IMR-90 (cell line): Measurements from ENCODE around the gene SMC6. TPM values are rescaled to one million over a fixed set of nuclear protein-coding genes. Genes with fewer than 3 reads are reported as not detected.

Source experiments
- ATAC-seq: fragments of 200-7000 bp; cut with Tn5 transposase; 2 replicates; pipeline ENCODE4 v1.9.1; 2020; ENCODE audit warnings: low read depth, mild to moderate bottlenecking, moderate library complexity
- BruUV-seq: library from RNA; stranded (reverse); fragments of 400-500 nt; replicated peaks from 2 replicates; lab custom pipeline; 2021; lab: Mats Ljungman, UMichigan
- CTCF ChIA-PET: fragments of 300-600 bp; formaldehyde crosslinking; extraction: SDS; loops from one replicate; lab custom pipeline; 2021; ENCODE audit warnings: antibody characterized with exemption; lab: Yijun Ruan, JAX
- POLR2A ChIA-PET: fragments of 300-600 bp; sonication (Branson Sonifier 250); formaldehyde crosslinking; loops from one replicate; lab custom pipeline; 2022; ENCODE audit warnings: antibody characterized with exemption; ENCODE audit not compliant: unreplicated experiment; lab: Charles Lee
- DNase-seq: peaks from one replicate; pipeline ENCODE4 v3.0.0; 2013
- H2AFZ ChIP-seq: replicated peaks from 2 replicates; pipeline ENCODE3; 2013; ENCODE audit warnings: low read length, mild to moderate bottlenecking; ENCODE audit not compliant: poor library complexity
- H2AK5ac ChIP-seq: 2 replicates; pipeline ENCODE4 v1.6.1; 2013; ENCODE audit warnings: low read depth, low read length, inconsistent platforms
- H2AK9ac ChIP-seq: replicated peaks from 2 replicates; pipeline ENCODE3; 2013; ENCODE audit warnings: mild to moderate bottlenecking, low read depth, low read length, moderate library complexity; ENCODE audit not compliant: poor library complexity
- H2BK120ac ChIP-seq: 2 replicates; pipeline ENCODE4 v1.6.1; 2013; ENCODE audit warnings: low read depth, low read length, inconsistent platforms
- H2BK15ac ChIP-seq: 3 replicates; pipeline ENCODE4 v1.6.1; 2013; ENCODE audit warnings: low read depth, low read length, inconsistent platforms
- H2BK20ac ChIP-seq: 2 replicates; pipeline ENCODE4 v1.6.1; 2013; ENCODE audit warnings: low read depth, mild to moderate bottlenecking, inconsistent platforms, low read length, moderate library complexity
- H2BK5ac ChIP-seq: 2 replicates; pipeline ENCODE4 v1.6.1; 2013; ENCODE audit warnings: mild to moderate bottlenecking, low read depth, low read length, inconsistent platforms; ENCODE audit not compliant: poor library complexity, severe bottlenecking
- H3K14ac ChIP-seq: replicated peaks from 2 replicates; pipeline ENCODE4 v1.6.1; 2013; ENCODE audit warnings: low read depth, low read length, inconsistent platforms
- H3K18ac ChIP-seq: 2 replicates; pipeline ENCODE4 v1.6.1; 2013; ENCODE audit warnings: low read depth, low read length, control low read depth
- H3K23ac ChIP-seq: 2 replicates; pipeline ENCODE4 v1.6.1; 2013; ENCODE audit warnings: low read depth, low read length, inconsistent platforms
- H3K27ac ChIP-seq: 2 replicates; pipeline ENCODE4 v1.5.1; 2013; ENCODE audit warnings: mild to moderate bottlenecking, control low read depth, low read length; ENCODE audit not compliant: insufficient read depth
- H3K27me3 ChIP-seq: 2 replicates; pipeline ENCODE4 v1.6.1; 2013; ENCODE audit warnings: low read length; ENCODE audit not compliant: control insufficient read depth, insufficient read depth
- H3K36me3 ChIP-seq: 2 replicates; pipeline ENCODE4 v1.6.1; 2013; ENCODE audit warnings: low read length, mixed read lengths; ENCODE audit not compliant: control insufficient read depth, insufficient read depth
- H3K4ac ChIP-seq: 2 replicates; pipeline ENCODE4 v1.6.1; 2013; ENCODE audit warnings: low read depth, low read length, inconsistent platforms
- H3K4me1 ChIP-seq: 2 replicates; pipeline ENCODE4 v1.6.1; 2013; ENCODE audit warnings: low read length, mixed read lengths; ENCODE audit not compliant: control insufficient read depth, insufficient read depth
- H3K4me2 ChIP-seq: 2 replicates; pipeline ENCODE4 v1.6.1; 2013; ENCODE audit warnings: low read depth, mild to moderate bottlenecking, control low read depth, low read length, moderate library complexity
- H3K4me3 ChIP-seq: 2 replicates; pipeline ENCODE4 v1.5.1; 2013; ENCODE audit warnings: low read depth, mild to moderate bottlenecking, control low read depth, low read length, moderate library complexity; ENCODE audit not compliant: insufficient read depth
- H3K56ac ChIP-seq: 2 replicates; pipeline ENCODE4 v1.6.1; 2013; ENCODE audit warnings: low read length, inconsistent platforms; ENCODE audit not compliant: insufficient read depth; ENCODE audit errors: extremely low read depth
- H3K79me1 ChIP-seq, 2 experiments: 2 replicates each; pipeline ENCODE4 v1.6.1; 2013; ENCODE audit warnings: low read length in 2 of 2, inconsistent platforms in 1 of 2, low read depth in 1 of 2
- H3K9ac ChIP-seq: 2 replicates; pipeline ENCODE4 v1.6.1; 2013; ENCODE audit warnings: low read depth, low read length, control low read depth
- H3K9me1 ChIP-seq: 2 replicates; pipeline ENCODE4 v1.6.1; 2013; ENCODE audit warnings: low read length, inconsistent platforms; ENCODE audit not compliant: insufficient read depth
- H3K9me3 ChIP-seq: 2 replicates; pipeline ENCODE4 v1.6.1; 2013; ENCODE audit warnings: low read length; ENCODE audit not compliant: control insufficient read depth, insufficient read depth
- H4K20me1 ChIP-seq: 2 replicates; pipeline ENCODE4 v1.6.1; 2013; ENCODE audit warnings: low read length, inconsistent platforms; ENCODE audit not compliant: insufficient read depth
- H4K5ac ChIP-seq: 2 replicates; pipeline ENCODE4 v1.6.1; 2013; ENCODE audit warnings: mild to moderate bottlenecking, low read depth, low read length, control low read depth
- H4K8ac ChIP-seq, 2 experiments: 2 replicates each; pipeline ENCODE4 v1.6.1; 2013; ENCODE audit warnings: low read depth in 2 of 2, low read length in 2 of 2, control low read depth in 1 of 2, inconsistent platforms in 1 of 2
- H4K91ac ChIP-seq: 2 replicates; pipeline ENCODE4 v1.6.1; 2013; ENCODE audit warnings: low read depth, low read length, inconsistent platforms; ENCODE audit not compliant: insufficient read depth
- BHLHE40 ChIP-seq: fragments of 150-350 bp; IDR thresholded peaks from 2 replicates; pipeline ENCODE4 v1.6.1; 2016; ENCODE audit warnings: mild to moderate bottlenecking, low read depth, low read length
- FOS ChIP-seq: fragments of 150-350 bp; IDR thresholded peaks from 2 replicates; pipeline ENCODE4 v1.6.1; 2016; ENCODE audit warnings: low read depth, low read length
- MAFK ChIP-seq: IDR thresholded peaks from 2 replicates; pipeline ENCODE4 v1.6.1; 2012; ENCODE audit warnings: low read depth, low read length, improper control_type of control experiment
- MAZ ChIP-seq: IDR thresholded peaks from 2 replicates; pipeline ENCODE4 v1.6.1; 2012; ENCODE audit warnings: low read depth, mild to moderate bottlenecking, low read length, improper control_type of control experiment, moderate library complexity, borderline replicate concordance
- MXI1 ChIP-seq: IDR thresholded peaks from 2 replicates; pipeline ENCODE4 v1.6.1; 2012; ENCODE audit warnings: low read depth, mild to moderate bottlenecking, low read length, moderate library complexity, borderline replicate concordance
- NFE2L2 ChIP-seq: fragments of 150-350 bp; IDR thresholded peaks from 2 replicates; pipeline ENCODE4 v1.6.1; 2016; ENCODE audit warnings: low read depth, mild to moderate bottlenecking, low read length
- RFX5 ChIP-seq: IDR thresholded peaks from 2 replicates; pipeline ENCODE4 v1.8.0; 2012; ENCODE audit warnings: low read depth, mild to moderate bottlenecking, low read length, moderate library complexity
- SMC3 ChIP-seq: fragments of 150-350 bp; IDR thresholded peaks from 2 replicates; pipeline ENCODE4 v1.6.1; 2016; ENCODE audit warnings: low read depth, mild to moderate bottlenecking, antibody characterized with exemption, low read length, moderate library complexity
- WGBS, 2 experiments: methylation state at CpG; one replicate each; pipeline versions ENCODE4 v1.1.5 to v1.1.7; 2013; ENCODE audit warnings: missing lambda C conversion rate in 2 of 2; ENCODE audit not compliant: insufficient read length in 1 of 2; ENCODE audit errors: extremely low coverage in 2 of 2; 5-methylcytosine and 5-hydroxymethylcytosine counted together
- dilution Hi-C: fragments of 300-500 bp; cut with HindIII; formaldehyde crosslinking; loops from one replicate; pipeline ENCODE4 v1.14.3; 2018; ENCODE audit warnings: low sequenced_read_pairs; ENCODE audit not compliant: unreplicated experiment
- in situ Hi-C: fragments of 300-500 bp; cut with MboI; formaldehyde crosslinking; loops from 3 replicates; pipeline ENCODE4 v1.14.3; 2019; ENCODE audit warnings: low sequenced_read_pairs, inconsistent platforms, mixed read lengths
- intact Hi-C: fragments of 100-400 bp; cut with micrococcal nuclease; formaldehyde crosslinking; loops from 2 replicates; pipeline ENCODE4 v1.10.0; 2022
- polyA plus RNA-seq, 3 experiments: library from polyadenylated mRNA; depleted of rRNA; stranded (reverse); fragments of >200 nt; gene quantifications; 2 replicates each; pipeline ENCODE4 v1.2.3, GENCODE V29; 2012; ENCODE audit warnings: low replicate concordance in 1 of 3
- total RNA-seq: library from RNA; depleted of rRNA; stranded (reverse); fragments of >200 nt; gene quantifications from 2 replicates; pipeline ENCODE4 v1.2.3, GENCODE V29; 2012
- TF ChIP-seq, protein P1 (sequence below): fragments of 150-350 bp; IDR thresholded peaks from 2 replicates; pipeline ENCODE4 v1.6.1; 2017; ENCODE audit warnings: mild to moderate bottlenecking, antibody characterized with exemption, low read length, low read depth
- TF ChIP-seq, protein P2 (sequence below): fragments of 150-350 bp; IDR thresholded peaks from 2 replicates; pipeline ENCODE4 v1.6.1; 2016; ENCODE audit warnings: low read depth, mild to moderate bottlenecking, low read length, moderate library complexity, borderline replicate concordance

Gene SMC6
- total and polyA plus RNA-seq, 2 of the 4 experiments (the other 2 are of a cell fraction), result 6.5 to 10.4 TPM

DNA sequence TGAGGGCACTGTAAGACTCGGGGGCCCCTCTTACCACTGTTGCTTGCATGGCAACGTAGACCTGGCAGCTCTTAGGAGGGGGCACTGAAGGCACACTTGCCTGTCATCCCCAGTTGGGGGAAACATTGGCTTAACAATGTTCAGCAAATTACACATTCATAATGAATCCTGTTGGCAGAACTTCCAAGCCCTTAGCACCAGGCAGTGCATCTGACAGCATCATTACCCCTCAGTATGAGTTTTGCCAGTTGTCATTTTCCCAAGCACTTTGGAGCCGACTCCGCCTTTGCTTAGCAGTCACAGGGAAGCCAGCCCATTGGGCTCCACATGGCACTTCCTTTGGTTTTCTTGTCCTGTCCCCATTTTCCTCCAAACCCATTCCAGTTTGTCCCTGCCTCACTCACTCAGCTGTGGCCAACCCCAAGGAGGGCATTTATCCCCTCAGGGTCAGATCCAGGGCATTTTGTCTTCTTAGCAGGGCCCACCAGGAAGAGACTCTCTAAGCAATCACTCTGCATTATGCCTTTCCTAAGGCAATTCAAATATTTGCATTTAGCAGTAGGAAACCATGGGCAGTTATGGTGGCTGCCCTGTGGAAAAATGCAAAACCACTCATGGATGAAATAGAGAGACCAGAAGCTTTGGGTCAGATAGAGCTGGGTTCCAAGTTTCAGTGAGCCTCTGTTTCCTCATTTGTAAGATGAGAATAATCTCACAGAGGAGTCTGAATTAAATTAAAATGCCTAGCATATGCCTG lies 139.3 kb downstream of the SMC6 start:
- Histone ChIP-seq H2BK20ac (no peak overlapping the region), H3K79me1 (no peaks in the 10 kb centered on the region), H4K8ac (no peak overlapping the region), H3K36me3 (no peaks in the 10 kb centered on the region), H3K9me3 (no peaks in the 10 kb centered on the region), H2BK5ac (no peak overlapping the region), H3K4me3 (no peak overlapping the region), H4K91ac (no peak overlapping the region), H3K14ac (no peak overlapping the region), H4K5ac (no peak overlapping the region), H3K27ac (no peak overlapping the region), H2AK9ac (no peak overlapping the region), H3K9ac (no peak overlapping the region), H2AFZ (no peak overlapping the region), H3K4ac (no peak overlapping the region), H3K18ac (no peak overlapping the region), H3K4me2 (no peak overlapping the region), H3K56ac (no peak overlapping the region), H3K23ac (no peak overlapping the region), H2AK5ac (no peak overlapping the region), H3K4me1 (peaks cover 4% of the 10 kb centered on the region; the same call in 1 of the 2 replicates), H3K27me3 (no peaks in the 10 kb centered on the region), H4K20me1 (no peaks in the 10 kb centered on the region), H2BK120ac (no peak overlapping the region), H3K9me1 (peaks cover 6% of the 10 kb centered on the region; the same call in 1 of the 2 replicates), H2BK15ac (no peak overlapping the region)
- TF ChIP-seq RFX5 (no peak), MAFK (no peak), NFE2L2 (no peak), MXI1 (no peak), FOS (no peak), SMC3 (no peak), BHLHE40 (no peak), MAZ (no peak)
- TF ChIP-seq, protein P1, sequence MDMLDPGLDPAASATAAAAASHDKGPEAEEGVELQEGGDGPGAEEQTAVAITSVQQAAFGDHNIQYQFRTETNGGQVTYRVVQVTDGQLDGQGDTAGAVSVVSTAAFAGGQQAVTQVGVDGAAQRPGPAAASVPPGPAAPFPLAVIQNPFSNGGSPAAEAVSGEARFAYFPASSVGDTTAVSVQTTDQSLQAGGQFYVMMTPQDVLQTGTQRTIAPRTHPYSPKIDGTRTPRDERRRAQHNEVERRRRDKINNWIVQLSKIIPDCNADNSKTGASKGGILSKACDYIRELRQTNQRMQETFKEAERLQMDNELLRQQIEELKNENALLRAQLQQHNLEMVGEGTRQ, result no peak
- TF ChIP-seq, protein P2, sequence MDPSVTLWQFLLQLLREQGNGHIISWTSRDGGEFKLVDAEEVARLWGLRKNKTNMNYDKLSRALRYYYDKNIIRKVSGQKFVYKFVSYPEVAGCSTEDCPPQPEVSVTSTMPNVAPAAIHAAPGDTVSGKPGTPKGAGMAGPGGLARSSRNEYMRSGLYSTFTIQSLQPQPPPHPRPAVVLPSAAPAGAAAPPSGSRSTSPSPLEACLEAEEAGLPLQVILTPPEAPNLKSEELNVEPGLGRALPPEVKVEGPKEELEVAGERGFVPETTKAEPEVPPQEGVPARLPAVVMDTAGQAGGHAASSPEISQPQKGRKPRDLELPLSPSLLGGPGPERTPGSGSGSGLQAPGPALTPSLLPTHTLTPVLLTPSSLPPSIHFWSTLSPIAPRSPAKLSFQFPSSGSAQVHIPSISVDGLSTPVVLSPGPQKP, result no peak
- intact Hi-C loops (no loop called here), dilution Hi-C loops (no loop called here), in situ Hi-C loops (no loop called here)
- POLR2A ChIA-PET, result no interaction called here
- no CpG with 5 or more reads among the region's 4 CpGs for WGBS, 2 experiments
- no peak for ATAC-seq
- DNase-seq, result no peak
- CTCF ChIA-PET, result interaction anchor here (1.2 kb wide), 1 partner anchor 57 kb away, joined by 4 read pairs; no protein-coding TSS in a partner anchor
- BruUV-seq, result no TSS peak
